ENCODE results near the gene CACNA1B. TPM values are rescaled to one million over a fixed set of nuclear protein-coding genes. Genes with fewer than 3 reads are reported as not detected.

Gene CACNA1B
- total and polyA plus RNA-seq, 8 donors: 0.16 to 1.3 (median 0.31) TPM

DNA sequence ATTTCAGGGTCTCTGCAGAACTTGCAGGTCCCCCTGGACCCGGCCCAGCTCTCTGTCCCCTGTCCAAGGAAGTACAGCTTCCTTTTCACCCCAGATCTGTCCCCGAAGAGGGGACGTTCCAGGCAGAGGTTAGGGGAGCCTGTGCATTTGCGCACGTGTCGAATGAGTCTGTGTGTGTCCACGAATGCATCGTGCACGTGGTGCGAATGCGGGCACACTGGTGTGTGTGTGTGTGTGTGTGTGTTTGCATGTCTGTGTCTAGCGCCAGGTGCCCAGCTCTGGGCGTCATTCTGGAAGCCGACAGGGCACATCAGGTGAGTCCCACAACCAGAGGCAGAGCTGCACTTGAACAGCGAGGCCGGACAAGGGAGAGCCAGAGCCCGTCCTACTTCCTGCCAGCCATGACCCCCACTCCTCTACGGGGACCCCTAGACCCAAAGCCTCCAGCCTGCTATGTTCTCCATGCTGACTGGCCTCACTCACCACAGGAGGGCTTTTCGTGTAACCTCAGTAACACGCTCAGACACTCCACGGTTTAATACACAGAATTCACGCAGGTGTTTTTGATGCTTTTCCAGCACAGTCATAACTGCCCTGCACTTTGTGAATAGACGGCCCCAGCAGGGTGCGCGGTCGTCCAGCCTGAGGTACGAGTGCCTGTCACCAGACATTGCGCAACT lies 41.3 kb upstream of the CACNA1B start:
- Histone ChIP-seq H3K4me1 (no peaks in the 10 kb centered on the region), H3K9me3 (no peaks in the 10 kb centered on the region), H3K36me3 (peaks cover 0 to 21% (median 5%) of the 10 kb centered on the region in 3 donors), H3K4me3 (no peak overlapping the region), H3K27me3 (no peaks in the 10 kb centered on the region), H3K27ac (no peak overlapping the region)
- TF ChIP-seq, protein P1, sequence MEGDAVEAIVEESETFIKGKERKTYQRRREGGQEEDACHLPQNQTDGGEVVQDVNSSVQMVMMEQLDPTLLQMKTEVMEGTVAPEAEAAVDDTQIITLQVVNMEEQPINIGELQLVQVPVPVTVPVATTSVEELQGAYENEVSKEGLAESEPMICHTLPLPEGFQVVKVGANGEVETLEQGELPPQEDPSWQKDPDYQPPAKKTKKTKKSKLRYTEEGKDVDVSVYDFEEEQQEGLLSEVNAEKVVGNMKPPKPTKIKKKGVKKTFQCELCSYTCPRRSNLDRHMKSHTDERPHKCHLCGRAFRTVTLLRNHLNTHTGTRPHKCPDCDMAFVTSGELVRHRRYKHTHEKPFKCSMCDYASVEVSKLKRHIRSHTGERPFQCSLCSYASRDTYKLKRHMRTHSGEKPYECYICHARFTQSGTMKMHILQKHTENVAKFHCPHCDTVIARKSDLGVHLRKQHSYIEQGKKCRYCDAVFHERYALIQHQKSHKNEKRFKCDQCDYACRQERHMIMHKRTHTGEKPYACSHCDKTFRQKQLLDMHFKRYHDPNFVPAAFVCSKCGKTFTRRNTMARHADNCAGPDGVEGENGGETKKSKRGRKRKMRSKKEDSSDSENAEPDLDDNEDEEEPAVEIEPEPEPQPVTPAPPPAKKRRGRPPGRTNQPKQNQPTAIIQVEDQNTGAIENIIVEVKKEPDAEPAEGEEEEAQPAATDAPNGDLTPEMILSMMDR (IDR thresholded peaks at IDR 0.05): no peak
- FAIRE-seq (no peak), ATAC-seq (no peak), DNase-seq (no peak)
- intact Hi-C loops (cut with DNase I): no loop called here
- 94% methylated on average over 28 of the region's 28 CpGs for WGBS, 2 donors

DNA sequence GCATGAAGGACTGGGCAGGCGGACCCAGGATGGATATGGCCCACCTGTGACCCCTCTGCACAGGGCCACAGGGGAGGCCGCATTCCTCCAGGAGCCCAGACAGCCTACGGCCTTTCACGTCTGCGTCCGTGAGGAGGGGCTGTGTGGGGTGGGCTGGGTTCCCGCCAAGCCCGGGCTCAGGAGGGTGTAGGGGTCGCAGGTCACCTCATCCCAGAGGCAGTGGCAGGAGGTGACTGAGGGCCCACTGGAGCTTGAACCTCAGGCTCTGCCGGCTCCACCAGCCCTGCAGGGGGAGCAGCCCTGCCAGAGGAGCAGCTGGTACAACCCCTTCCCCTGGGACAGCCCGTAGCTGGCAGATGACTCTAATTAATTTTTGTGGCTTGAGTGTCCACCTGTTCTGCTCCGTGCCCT lies 40.7 kb upstream of the CACNA1B start:
- TF ChIP-seq, protein P1 (IDR thresholded peaks at IDR 0.05): no peak
- Histone ChIP-seq H3K9me3 (no peaks in the 10 kb centered on the region), H3K4me3 (no peak overlapping the region), H3K27ac (no peak overlapping the region), H3K36me3 (peaks cover 0 to 21% (median 5%) of the 10 kb centered on the region in 3 donors), H3K27me3 (no peaks in the 10 kb centered on the region), H3K4me1 (no peaks in the 10 kb centered on the region)
- intact Hi-C loops (cut with DNase I): no loop called here
- ATAC-seq (no peak), DNase-seq (peak in 1 of 6 donors; percentile 63), FAIRE-seq (no peak)
- WGBS, 2 donors: 82 to 83% methylated on average over 12 of the region's 12 CpGs

DNA sequence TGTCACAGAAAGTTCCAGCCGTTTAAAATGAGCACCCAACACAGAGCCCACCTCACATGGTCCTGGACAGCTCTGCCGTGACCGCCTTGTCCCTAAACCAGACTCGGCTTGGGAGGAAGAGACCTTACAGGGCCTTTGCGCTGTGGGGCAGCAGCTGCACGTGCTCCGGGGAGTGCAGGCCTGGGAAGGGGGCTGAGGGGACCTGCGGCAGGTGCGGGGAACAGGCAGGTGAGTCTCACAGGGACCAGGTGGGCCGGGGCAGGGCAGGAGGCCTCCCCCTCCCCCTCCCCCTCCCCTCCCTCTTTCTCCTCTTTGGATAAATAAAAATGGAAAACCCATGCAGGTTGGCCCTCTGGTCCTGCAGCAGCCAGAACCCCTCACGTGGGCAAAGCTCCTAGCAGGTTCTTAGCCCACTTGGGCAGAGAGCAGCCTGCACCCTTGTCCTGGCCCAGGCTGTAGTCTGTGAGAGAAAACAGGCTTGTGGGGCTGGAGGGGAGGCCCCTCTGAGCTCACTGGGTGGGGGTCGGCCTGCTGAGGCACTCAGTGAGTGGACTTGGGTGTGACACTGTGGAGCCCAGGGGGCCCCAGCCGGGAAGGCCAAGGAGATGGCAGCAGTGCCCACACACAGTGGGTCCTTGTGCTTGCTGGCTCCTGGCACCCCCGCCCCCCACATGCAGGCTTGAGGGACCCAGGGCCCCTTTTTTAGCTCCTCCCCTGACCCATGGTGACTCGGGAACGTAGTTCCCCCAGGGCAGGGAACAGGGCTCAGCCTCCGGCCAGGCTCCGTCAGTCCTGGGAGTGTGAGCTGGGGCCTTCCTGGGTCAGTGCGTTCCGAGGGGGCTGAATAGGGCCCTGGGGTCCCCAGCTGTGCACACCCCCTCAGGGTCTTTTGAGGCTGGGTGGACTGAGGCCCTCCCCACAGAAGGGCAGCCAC lies 40.0 kb upstream of the CACNA1B start:
- intact Hi-C loops (cut with DNase I): no loop called here
- H3K36me3 ChIP-seq: peaks cover 0 to 21% (median 5%) of the 10 kb centered on the region in 3 donors
- DNase-seq (no peak), FAIRE-seq (no peak), ATAC-seq (no peak)
- H3K4me3 ChIP-seq: no peak overlapping the region
- H3K9me3 ChIP-seq: no peaks in the 10 kb centered on the region
- TF ChIP-seq, protein P1 (IDR thresholded peaks at IDR 0.05): no peak
- H3K4me1 ChIP-seq: no peaks in the 10 kb centered on the region
- WGBS, 2 donors: 95 to 96% methylated on average over 18 to 20 of the region's 20 CpGs
- no peaks in the 10 kb centered on the region for H3K27me3 ChIP-seq
- H3K27ac ChIP-seq: no peak overlapping the region

DNA sequence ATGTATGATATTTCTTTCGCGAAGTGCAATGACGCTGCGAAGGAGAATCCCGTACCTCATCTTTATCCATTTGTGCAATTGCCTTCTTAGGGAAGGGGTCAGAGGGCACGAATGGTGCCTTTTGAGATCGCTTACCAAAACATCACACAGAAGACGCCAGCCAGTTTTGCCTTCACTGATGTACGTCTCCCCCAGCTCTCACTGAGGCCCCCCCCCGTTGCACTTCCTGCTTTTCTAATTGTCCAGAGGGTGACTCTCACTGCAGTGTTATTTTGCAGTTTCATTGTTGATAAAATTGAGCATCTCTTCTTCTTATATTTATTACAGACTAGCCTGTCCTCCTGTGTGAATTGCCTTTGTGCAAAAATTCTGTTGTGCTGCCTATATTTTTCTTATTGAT lies 39.0 kb upstream of the CACNA1B start:
- FAIRE-seq (no peak), ATAC-seq (no peak), DNase-seq (no peak)
- Histone ChIP-seq H3K27ac (no peak overlapping the region), H3K9me3 (no peaks in the 10 kb centered on the region), H3K4me3 (no peak overlapping the region), H3K36me3 (peaks cover 0 to 19% (median 5%) of the 10 kb centered on the region in 3 donors), H3K27me3 (no peaks in the 10 kb centered on the region), H3K4me1 (no peaks in the 10 kb centered on the region)
- 97% methylated on average over 10 of the region's 10 CpGs for WGBS, 2 donors
- intact Hi-C loops (cut with DNase I): no loop called here
- TF ChIP-seq, protein P1 (IDR thresholded peaks at IDR 0.05): no peak

Data from pancreas (tissue), 10 donors.